LNCAP (cell line): ENCODE measurements around the gene FOXE3.

ENCODE experiments used
- CTCF ChIP-seq: fragments of 450-650 bp; IDR thresholded peaks from 2 replicates; pipeline ENCODE4 v1.5.1; 2017; ENCODE audit warnings: mild to moderate bottlenecking

Gene FOXE3

GRCh38 chr1:47460040-47460439 lies 44.0 kb downstream of the FOXE3 start:
- TF ChIP-seq CTCF, result no peak

- no peak for TF ChIP-seq CTCF
Observed at GRCh38 chr1:47460456-47460855, 44.4 kb downstream of the FOXE3 start.

- no peak for TF ChIP-seq CTCF
Observed at GRCh38 chr1:47465605-47466004, 49.5 kb downstream of the FOXE3 start.
